Stimulated activated memory B cell treated with anti-CD40 and anti-IgM and Interleukin-4, amounts not matched to agents 10 μg/mL and 1 μg/mL and 100 μg/mL, for 72 hours (primary cell): Measurements from ENCODE around the gene QRSL1.
"Not testable (repeated sequence)": the region's sequence is repeated elsewhere in the genome, so short reads cannot be mapped to it uniquely, and the experiment has no call there.

Source experiments
- ATAC-seq: fragments of 150-1000 bp; cut with Tn5 transposase; 2 replicates; pipeline ENCODE4 v1.10.0; 2021
- H3K27ac Mint-ChIP-seq: one replicate; pipeline ENCODE4 v1.8.0; 2022; ENCODE audit warnings: mild to moderate bottlenecking, mixed read lengths
- H3K27me3 Mint-ChIP-seq: one replicate; pipeline ENCODE4 v1.8.0; 2022; ENCODE audit warnings: mixed read lengths
- H3K36me3 Mint-ChIP-seq: one replicate; pipeline ENCODE4 v1.8.0; 2022; ENCODE audit warnings: mixed read lengths
- H3K4me1 Mint-ChIP-seq: one replicate; pipeline ENCODE4 v1.8.0; 2022; ENCODE audit warnings: mixed read lengths
- H3K4me3 Mint-ChIP-seq: one replicate; pipeline ENCODE4 v1.8.0; 2022; ENCODE audit warnings: mild to moderate bottlenecking, moderate library complexity, mixed read lengths
- H3K9me3 Mint-ChIP-seq: one replicate; pipeline ENCODE4 v1.8.0; 2022; ENCODE audit warnings: mixed read lengths

QRSL1 gene

GRCh38 chr6:106629103-106629858, at the start of gene QRSL1, which contains the start of gene RTN4IP1:
QRSL1 (plus strand) TSS chr6:106629578; CDS start chr6:106629682, 104 bp downstream.
RTN4IP1 (minus strand) TSS chr6:106629498; CDS start chr6:106629021, 477 bp downstream.
- Mint-ChIP-seq H3K9me3 (no peaks in the 10 kb centered on the region), H3K27ac (peak within 1 kb of the TSS; percentile 99), H3K4me3 (peak within 1 kb of the TSS; percentile 98), H3K27me3 (no peaks in the 10 kb centered on the region), H3K36me3 (peaks cover 12% of the 10 kb centered on the region), H3K4me1 (peaks cover 56% of the 10 kb centered on the region)
- ATAC-seq = peak; percentile 96

GRCh38 chr6:106581468-106581867, 47.9 kb upstream of the QRSL1 start:
- Mint-ChIP-seq H3K4me3 (no peak overlapping the region), H3K36me3 (peaks cover 38% of the 10 kb centered on the region), H3K27me3 (no peaks in the 10 kb centered on the region), H3K4me1 (no peaks in the 10 kb centered on the region), H3K27ac (peak overlapping the region; percentile 27), H3K9me3 (no peaks in the 10 kb centered on the region)
- no peak for ATAC-seq

GRCh38 chr6:106586815-106587415, 42.5 kb upstream of the QRSL1 start:
- no peaks in the 10 kb centered on the region for H3K27me3 Mint-ChIP-seq
- H3K27ac Mint-ChIP-seq = no peak overlapping the region
- H3K4me1 Mint-ChIP-seq = peaks cover 6% of the 10 kb centered on the region
- H3K4me3 Mint-ChIP-seq = no peak overlapping the region
- ATAC-seq = no peak
- H3K36me3 Mint-ChIP-seq = peaks cover 60% of the 10 kb centered on the region
- H3K9me3 Mint-ChIP-seq = peaks cover 3% of the 10 kb centered on the region

GRCh38 chr6:106588937-106589336, 40.4 kb upstream of the QRSL1 start:
- peaks cover 54% of the 10 kb centered on the region for H3K36me3 Mint-ChIP-seq
- peak overlapping the region; percentile 61 for H3K27ac Mint-ChIP-seq
- not testable (repeated sequence) for H3K4me1 Mint-ChIP-seq, H3K27me3 Mint-ChIP-seq, H3K9me3 Mint-ChIP-seq, ATAC-seq, H3K4me3 Mint-ChIP-seq

- no peak for ATAC-seq
- Mint-ChIP-seq H3K27me3 (no peaks in the 10 kb centered on the region), H3K9me3 (peaks cover 3% of the 10 kb centered on the region), H3K36me3 (peaks cover 44% of the 10 kb centered on the region), H3K4me1 (peaks cover 6% of the 10 kb centered on the region), H3K4me3 (no peak overlapping the region), H3K27ac (no peak overlapping the region)
Observed at GRCh38 chr6:106591111-106591825, 38.1 kb upstream of the QRSL1 start.

- peaks cover 37% of the 10 kb centered on the region for H3K36me3 Mint-ChIP-seq
- no peak overlapping the region for H3K4me3 Mint-ChIP-seq
- no peak for ATAC-seq
- H3K9me3 Mint-ChIP-seq = no peaks in the 10 kb centered on the region
- H3K27ac Mint-ChIP-seq = no peak overlapping the region
- no peaks in the 10 kb centered on the region for H3K4me1 Mint-ChIP-seq
- no peaks in the 10 kb centered on the region for H3K27me3 Mint-ChIP-seq
Observed at GRCh38 chr6:106599440-106599839, 29.9 kb upstream of the QRSL1 start.

- Mint-ChIP-seq H3K27ac (no peak overlapping the region), H3K36me3 (peaks cover 43% of the 10 kb centered on the region), H3K27me3 (no peaks in the 10 kb centered on the region), H3K4me3 (no peak overlapping the region), H3K9me3 (no peaks in the 10 kb centered on the region), H3K4me1 (no peaks in the 10 kb centered on the region)
- no peak for ATAC-seq
Observed at GRCh38 chr6:106600329-106600728, 29.0 kb upstream of the QRSL1 start.

GRCh38 chr6:106608080-106608668, 21.2 kb upstream of the QRSL1 start:
- Mint-ChIP-seq H3K27ac (no peak overlapping the region), H3K27me3 (no peaks in the 10 kb centered on the region), H3K36me3 (peaks cover 16% of the 10 kb centered on the region), H3K4me1 (peaks cover 40% of the 10 kb centered on the region), H3K9me3 (peaks cover 3% of the 10 kb centered on the region), H3K4me3 (no peak overlapping the region)
- ATAC-seq = peak; percentile 84

- Mint-ChIP-seq H3K27me3 (no peaks in the 10 kb centered on the region), H3K9me3 (peaks cover 3% of the 10 kb centered on the region), H3K4me3 (no peak overlapping the region), H3K4me1 (peaks cover 55% of the 10 kb centered on the region), H3K36me3 (peaks cover 12% of the 10 kb centered on the region), H3K27ac (no peak overlapping the region)
- peak; percentile 64 for ATAC-seq
Observed at GRCh38 chr6:106609699-106610098, 19.7 kb upstream of the QRSL1 start.

- Mint-ChIP-seq H3K27ac (no peak overlapping the region), H3K4me1 (peaks cover 63% of the 10 kb centered on the region), H3K9me3 (peaks cover 3% of the 10 kb centered on the region), H3K36me3 (peaks cover 8% of the 10 kb centered on the region), H3K4me3 (no peak overlapping the region), H3K27me3 (no peaks in the 10 kb centered on the region)
- ATAC-seq = no peak
Observed at GRCh38 chr6:106611030-106611429, 18.3 kb upstream of the QRSL1 start.

GRCh38 chr6:106612671-106613416, 16.5 kb upstream of the QRSL1 start:
- no peak for ATAC-seq
- H3K4me3 Mint-ChIP-seq = no peak overlapping the region
- peaks cover 3% of the 10 kb centered on the region for H3K9me3 Mint-ChIP-seq
- peak overlapping the region; percentile 70 for H3K27ac Mint-ChIP-seq
- peaks cover 52% of the 10 kb centered on the region for H3K4me1 Mint-ChIP-seq
- peaks cover 8% of the 10 kb centered on the region for H3K36me3 Mint-ChIP-seq
- no peaks in the 10 kb centered on the region for H3K27me3 Mint-ChIP-seq

- peaks cover 14% of the 10 kb centered on the region for H3K36me3 Mint-ChIP-seq
- peak overlapping the region; percentile 70 for H3K27ac Mint-ChIP-seq
- peaks cover 46% of the 10 kb centered on the region for H3K4me1 Mint-ChIP-seq
- peaks cover 3% of the 10 kb centered on the region for H3K9me3 Mint-ChIP-seq
- H3K27me3 Mint-ChIP-seq = no peaks in the 10 kb centered on the region
- no peak overlapping the region for H3K4me3 Mint-ChIP-seq
- no peak for ATAC-seq
Observed at GRCh38 chr6:106613590-106613989, 15.8 kb upstream of the QRSL1 start.

GRCh38 chr6:106614166-106614565, 15.2 kb upstream of the QRSL1 start:
- Mint-ChIP-seq H3K4me3 (no peak overlapping the region), H3K27ac (peak overlapping the region; percentile 70), H3K36me3 (peaks cover 15% of the 10 kb centered on the region), H3K4me1 (peaks cover 40% of the 10 kb centered on the region), H3K9me3 (peaks cover 3% of the 10 kb centered on the region), H3K27me3 (no peaks in the 10 kb centered on the region)
- ATAC-seq = no peak

GRCh38 chr6:106614592-106615257, 14.7 kb upstream of the QRSL1 start:
- H3K36me3 Mint-ChIP-seq = peaks cover 15% of the 10 kb centered on the region
- peaks cover 36% of the 10 kb centered on the region for H3K4me1 Mint-ChIP-seq
- no peaks in the 10 kb centered on the region for H3K27me3 Mint-ChIP-seq
- H3K27ac Mint-ChIP-seq = peak overlapping the region; percentile 70
- H3K9me3 Mint-ChIP-seq = peaks cover 3% of the 10 kb centered on the region
- H3K4me3 Mint-ChIP-seq = no peak overlapping the region
- peak; percentile 54 for ATAC-seq
